ENCODE measurements around the gene ABCA7. TPM values are rescaled to one million over a fixed set of nuclear protein-coding genes. Genes with fewer than 3 reads are reported as not detected.

The ABCA7 gene
- total and polyA plus RNA-seq, 2 of the 8 experiments (the other 6 are each of a cell fraction or from before 2014, with no cell fraction given) = 10.4 to 25.6 TPM

DNA sequence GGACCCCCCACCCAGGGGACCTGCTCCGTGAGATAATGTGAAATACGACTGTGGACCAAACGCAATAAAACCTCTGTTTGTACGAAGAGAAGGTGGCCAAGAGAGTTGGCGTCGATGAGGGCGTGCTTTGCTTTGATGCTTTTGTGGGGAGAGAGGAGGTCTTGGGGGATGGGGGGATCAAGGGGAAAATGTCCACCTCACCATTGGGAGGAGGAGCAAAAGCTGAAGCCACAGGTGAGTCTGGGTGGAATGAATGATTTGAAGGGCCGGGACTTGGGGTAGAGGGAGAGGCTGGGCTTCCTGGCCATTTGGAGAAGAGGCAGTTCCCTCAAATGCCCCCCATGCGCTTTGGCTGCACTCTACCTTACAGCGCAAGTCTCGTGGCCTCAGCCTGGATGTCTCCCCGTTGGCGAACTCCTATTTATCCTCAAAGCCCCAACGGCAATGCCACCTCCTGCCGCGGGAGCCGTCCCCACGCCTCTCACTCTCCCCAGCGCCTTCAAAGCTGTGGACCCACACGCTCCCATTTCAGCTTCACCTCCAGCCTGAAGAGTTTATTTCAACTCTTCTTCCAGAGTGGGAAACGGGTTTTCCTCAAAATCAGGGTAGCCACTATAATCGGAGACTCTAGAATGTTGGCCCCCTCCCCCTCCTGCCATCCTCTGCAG is 795 bp upstream of the ABCA7 start:
- Histone ChIP-seq H3K9ac (replicated peaks in 1 of 4; ENCODE audit: extremely low read depth in 1 of 4, low read depth in 3 of 4, low read length in 3 of 4) (no peak overlapping the region; a peak in 1 of 7 replicates), H3K14ac (ENCODE audit: insufficient read length) (no peak overlapping the region), H4K8ac (ENCODE audit: extremely low read depth, insufficient read depth, low read length) (no peak overlapping the region), H2BK12ac (ENCODE audit: low read depth, low read length) (no peak overlapping the region), H3K27ac (ENCODE audit: low read depth, low read length) (0 out of 2 replicates have a peak overlapping the region, but pooled peaks have one; percentile 9), H3K4ac (replicated peaks; ENCODE audit: insufficient read length, low read depth, low read length) (no peak overlapping the region), H3K23me2 (ENCODE audit: low read depth, low read length) (peaks cover 10% of the 10 kb centered on the region), H2BK20ac (ENCODE audit: low read length) (no peak overlapping the region), H3K27me3 (replicated peaks in 1 of 4; ENCODE audit: control insufficient read depth in 3 of 4, extremely low read depth in 1 of 4, insufficient read depth in 3 of 4, low read length in 3 of 4) (no peaks in the 10 kb centered on the region), H3K18ac (ENCODE audit: extremely low read depth, low read length) (no peak overlapping the region), H4K91ac (replicated peaks; ENCODE audit: insufficient read length, low read length) (no peak overlapping the region), H3K79me2 (ENCODE audit: control insufficient read depth in 1 of 2, insufficient read depth in 2 of 2, low read length in 2 of 2) (no peaks in the 10 kb centered on the region), H2AFZ (ENCODE audit: low read length) (no peak overlapping the region), H3K9me3 (ENCODE audit: insufficient read depth in 2 of 2, low read depth in 1 of 2, low read length in 1 of 2) (no peaks in the 10 kb centered on the region), H2BK120ac (replicated peaks; ENCODE audit: low read depth, low read length) (no peak overlapping the region), H3K56ac (replicated peaks; ENCODE audit: insufficient read length, low read depth, low read length) (no peak overlapping the region), H4K20me1 (replicated peaks in 1 of 2; ENCODE audit: control insufficient read depth in 1 of 2, insufficient read depth in 2 of 2, low read length in 2 of 2) (peaks cover 0 to 12% of the 10 kb centered on the region in 2 experiments), H3K79me1 (ENCODE audit: low read depth, low read length) (no peaks in the 10 kb centered on the region), H3K4me2 (ENCODE audit: insufficient read depth in 1 of 2, low read depth in 2 of 2, low read length in 2 of 2) (peak overlapping the region; percentile 64 to 90), H4K5ac (ENCODE audit: insufficient read length, low read depth, low read length) (no peak overlapping the region), H3K4me1 (replicated peaks in 1 of 4; ENCODE audit: control insufficient read depth in 3 of 4, insufficient read depth in 4 of 4, low read length in 3 of 4) (peaks cover 0 to 10% (median 9%) of the 10 kb centered on the region in 4 experiments; a peak in 6 of 7 replicates), H2AK5ac (ENCODE audit: low read depth, low read length) (no peak overlapping the region), H3K23ac (ENCODE audit: insufficient read length) (no peak overlapping the region), H2BK15ac (ENCODE audit: low read length) (no peak overlapping the region), H3K4me3 (ENCODE audit: extremely low read depth in 1 of 4, insufficient read depth in 2 of 4, low read depth in 3 of 4, low read length in 4 of 4) (peak overlapping the region; percentile 11 to 65 (median 35); a peak in 6 of 8 replicates), H2BK5ac (ENCODE audit: low read depth, low read length) (peak overlapping the region; percentile 60; the same call in 1 of the 2 replicates), H3K36me3 (ENCODE audit: control insufficient read depth in 2 of 4, insufficient read depth in 4 of 4, low read length in 3 of 4) (peaks cover 11 to 19% (median 17%) of the 10 kb centered on the region in 4 experiments)
- peak in 1 of 2 experiments; percentile 63 for DNase-seq (ENCODE audit: low read depth in 1 of 2, low spot score in 2 of 2)
- TF ChIP-seq RAD21 (IDR thresholded peaks at IDR 0.05 in 1 of 2, conservative IDR thresholded peaks at IDR 0.05 in 1 of 2; ENCODE audit: low read depth in 2 of 2, low read length in 2 of 2) (no peak), KDM1A (IDR thresholded peaks at IDR 0.05; ENCODE audit: borderline replicate concordance, low read length) (0 out of 2 replicates have a peak, but pooled peaks have one; percentile 13), POLR2AphosphoS5 (IDR thresholded peaks at IDR 0.05; ENCODE audit: low read depth, low read length) (peak; percentile 81), POLR2A (IDR thresholded peaks at IDR 0.05; ENCODE audit: control extremely low read depth in 1 of 2, low read depth in 2 of 2, low read length in 2 of 2) (peak in 1 of 2 experiments; percentile 71; a peak in 2 of 3 replicates), ZNF274 (IDR thresholded peaks at IDR 0.05; ENCODE audit: borderline replicate concordance, extremely low read depth, low read length) (no peak), ASH2L (IDR thresholded peaks at IDR 0.05; ENCODE audit: low read length) (peak; percentile 24), RXRA (IDR thresholded peaks at IDR 0.05; ENCODE audit: insufficient read depth, low read depth, low read length) (no peak)
- TF ChIP-seq, protein P1, sequence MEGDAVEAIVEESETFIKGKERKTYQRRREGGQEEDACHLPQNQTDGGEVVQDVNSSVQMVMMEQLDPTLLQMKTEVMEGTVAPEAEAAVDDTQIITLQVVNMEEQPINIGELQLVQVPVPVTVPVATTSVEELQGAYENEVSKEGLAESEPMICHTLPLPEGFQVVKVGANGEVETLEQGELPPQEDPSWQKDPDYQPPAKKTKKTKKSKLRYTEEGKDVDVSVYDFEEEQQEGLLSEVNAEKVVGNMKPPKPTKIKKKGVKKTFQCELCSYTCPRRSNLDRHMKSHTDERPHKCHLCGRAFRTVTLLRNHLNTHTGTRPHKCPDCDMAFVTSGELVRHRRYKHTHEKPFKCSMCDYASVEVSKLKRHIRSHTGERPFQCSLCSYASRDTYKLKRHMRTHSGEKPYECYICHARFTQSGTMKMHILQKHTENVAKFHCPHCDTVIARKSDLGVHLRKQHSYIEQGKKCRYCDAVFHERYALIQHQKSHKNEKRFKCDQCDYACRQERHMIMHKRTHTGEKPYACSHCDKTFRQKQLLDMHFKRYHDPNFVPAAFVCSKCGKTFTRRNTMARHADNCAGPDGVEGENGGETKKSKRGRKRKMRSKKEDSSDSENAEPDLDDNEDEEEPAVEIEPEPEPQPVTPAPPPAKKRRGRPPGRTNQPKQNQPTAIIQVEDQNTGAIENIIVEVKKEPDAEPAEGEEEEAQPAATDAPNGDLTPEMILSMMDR (IDR thresholded peaks at IDR 0.05; ENCODE audit: control extremely low read depth in 1 of 3, insufficient read depth in 1 of 3, low read depth in 1 of 3, low read length in 3 of 3) = no peak
- WGBS, 2 experiments (ENCODE audit: extremely low coverage in 1 of 2, insufficient coverage in 1 of 2, insufficient read length in 1 of 2, insufficient replicate concordance in 2 of 2, low coverage in 1 of 2, low lambda C conversion rate in 2 of 2, missing lambda C conversion rate in 1 of 2) = 77% methylated on average over 22 of the region's 22 CpGs; no CpG with 5 or more reads in 1 of the 2 experiments
- ChIA-PET POLR2A (ENCODE audit: partially characterized antibody) (interaction anchor here (0.8 to 16.4 kb wide), 23 partner anchors 9 to 401 kb away, joined by 3 to 509 read pairs (median 6); partner anchors contain the start of genes ARHGAP45, CIRBP, CNN2 and GPX4), CTCF (ENCODE audit: partially characterized antibody) (interaction anchor here (0.8 to 4.8 kb wide), 10 partner anchors 9 to 223 kb away, joined by 3 to 27 read pairs (median 4); partner anchors contain the start of gene ARHGAP45)
- no peak for FAIRE-seq
